ENCODE measurements around the gene COL12A1.

The COL12A1 gene

DNA sequence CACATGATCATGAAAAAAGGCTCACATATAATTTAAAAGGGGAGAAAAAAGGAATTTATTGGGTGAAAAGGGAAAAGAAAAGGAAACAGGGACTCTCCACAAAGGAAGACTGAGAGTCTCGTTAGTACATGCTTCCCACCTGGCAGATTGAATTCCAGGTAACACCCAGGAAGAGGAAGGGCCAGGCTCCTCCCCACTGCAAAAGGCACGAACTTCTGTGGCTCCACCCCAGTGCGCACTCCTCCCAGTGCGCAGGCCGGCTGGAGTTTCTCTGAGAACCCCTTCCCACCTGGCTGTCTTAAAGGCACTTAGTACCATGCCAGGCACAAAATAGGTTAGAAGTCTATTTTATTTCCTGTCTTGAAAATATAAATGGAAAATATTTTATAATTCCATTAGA lies 129.8 kb downstream of the COL12A1 start:
- DNase-seq, result no peak
- Histone ChIP-seq H3K9me3 (no peaks in the 10 kb centered on the region), H3K4me1 (no peaks in the 10 kb centered on the region), H3K36me3 (no peaks in the 10 kb centered on the region), H3K27ac (no peak overlapping the region), H3K4me3 (no peak overlapping the region), H3K27me3 (no peaks in the 10 kb centered on the region)
- TF ChIP-seq, protein P1, sequence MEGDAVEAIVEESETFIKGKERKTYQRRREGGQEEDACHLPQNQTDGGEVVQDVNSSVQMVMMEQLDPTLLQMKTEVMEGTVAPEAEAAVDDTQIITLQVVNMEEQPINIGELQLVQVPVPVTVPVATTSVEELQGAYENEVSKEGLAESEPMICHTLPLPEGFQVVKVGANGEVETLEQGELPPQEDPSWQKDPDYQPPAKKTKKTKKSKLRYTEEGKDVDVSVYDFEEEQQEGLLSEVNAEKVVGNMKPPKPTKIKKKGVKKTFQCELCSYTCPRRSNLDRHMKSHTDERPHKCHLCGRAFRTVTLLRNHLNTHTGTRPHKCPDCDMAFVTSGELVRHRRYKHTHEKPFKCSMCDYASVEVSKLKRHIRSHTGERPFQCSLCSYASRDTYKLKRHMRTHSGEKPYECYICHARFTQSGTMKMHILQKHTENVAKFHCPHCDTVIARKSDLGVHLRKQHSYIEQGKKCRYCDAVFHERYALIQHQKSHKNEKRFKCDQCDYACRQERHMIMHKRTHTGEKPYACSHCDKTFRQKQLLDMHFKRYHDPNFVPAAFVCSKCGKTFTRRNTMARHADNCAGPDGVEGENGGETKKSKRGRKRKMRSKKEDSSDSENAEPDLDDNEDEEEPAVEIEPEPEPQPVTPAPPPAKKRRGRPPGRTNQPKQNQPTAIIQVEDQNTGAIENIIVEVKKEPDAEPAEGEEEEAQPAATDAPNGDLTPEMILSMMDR (IDR thresholded peaks at IDR 0.05), result no peak
- intact Hi-C loops (cut with DNase I; ENCODE audit: low total_unique reads), result no loop called here

DNA sequence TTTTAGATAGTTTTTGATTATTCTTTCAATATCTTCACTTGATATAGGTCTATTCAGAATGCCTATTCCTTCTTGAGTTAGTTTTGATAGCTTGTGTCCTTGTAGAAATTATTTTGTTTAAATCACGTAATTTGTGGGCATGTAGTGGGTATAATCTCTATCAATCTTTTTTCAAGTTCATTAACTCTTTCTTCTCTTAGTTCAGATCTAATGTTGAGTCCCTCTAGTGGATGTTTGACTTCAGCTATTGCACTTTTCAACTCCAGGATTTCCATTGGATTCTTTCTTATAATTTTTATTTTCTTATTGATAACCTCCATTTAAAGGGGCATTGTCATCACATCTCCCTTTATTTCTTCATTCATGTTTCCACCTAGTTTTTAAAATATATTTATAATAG lies 135.6 kb downstream of the COL12A1 start:
- Histone ChIP-seq H3K27ac (no peak overlapping the region), H3K27me3 (no peaks in the 10 kb centered on the region), H3K4me3 (no peak overlapping the region), H3K4me1 (no peaks in the 10 kb centered on the region), H3K9me3 (no peaks in the 10 kb centered on the region), H3K36me3 (no peaks in the 10 kb centered on the region)
- DNase-seq, result no peak
- TF ChIP-seq, protein P1 (IDR thresholded peaks at IDR 0.05), result no peak
- intact Hi-C loops (cut with DNase I; ENCODE audit: low total_unique reads), result no loop called here

DNA sequence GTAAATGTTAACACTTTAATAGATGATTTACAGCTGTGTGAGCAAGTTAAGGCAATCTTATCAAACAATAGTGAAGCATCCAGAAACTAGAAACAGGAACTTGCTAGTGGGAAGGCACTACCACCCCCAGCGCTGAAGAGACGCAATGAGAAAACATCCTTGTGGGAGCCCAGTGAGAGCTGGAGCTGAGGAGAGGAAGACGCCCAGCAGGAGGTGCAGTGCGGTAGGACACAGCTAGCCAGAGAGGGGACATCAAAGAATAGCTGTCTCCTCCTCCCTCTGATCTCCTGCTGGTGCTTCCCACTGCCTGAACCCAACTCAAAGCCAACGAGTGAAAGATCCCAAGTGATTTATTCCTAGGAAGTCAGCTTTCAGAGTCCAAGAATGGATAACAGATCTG lies 140.3 kb downstream of the COL12A1 start:
- Histone ChIP-seq H3K36me3 (no peaks in the 10 kb centered on the region), H3K27ac (no peak overlapping the region), H3K27me3 (no peaks in the 10 kb centered on the region), H3K4me3 (no peak overlapping the region), H3K4me1 (no peaks in the 10 kb centered on the region), H3K9me3 (no peaks in the 10 kb centered on the region)
- TF ChIP-seq, protein P1 (IDR thresholded peaks at IDR 0.05), result no peak
- DNase-seq, result no peak
- intact Hi-C loops (cut with DNase I; ENCODE audit: low total_unique reads), result no loop called here

DNA sequence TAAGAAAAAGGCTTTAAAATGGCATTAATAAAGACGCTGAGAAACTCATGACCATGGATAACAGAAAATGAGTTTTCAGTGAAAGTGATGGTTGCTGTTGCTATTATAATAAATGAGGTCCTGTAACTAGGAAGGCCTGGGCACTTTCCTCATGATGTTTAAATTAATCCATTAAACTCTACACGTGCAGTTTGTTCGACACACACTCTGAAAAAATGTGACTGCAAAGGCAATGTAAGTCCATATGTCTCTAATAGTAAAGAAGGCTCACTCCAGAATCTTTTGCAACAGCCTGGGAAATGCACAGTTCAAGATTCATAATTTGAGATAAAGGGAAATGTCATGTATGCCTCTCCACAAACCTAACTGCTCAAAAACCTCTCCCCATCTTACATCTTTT lies 153.4 kb downstream of the COL12A1 start:
- Histone ChIP-seq H3K36me3 (no peaks in the 10 kb centered on the region), H3K27me3 (no peaks in the 10 kb centered on the region), H3K4me3 (no peak overlapping the region), H3K27ac (no peak overlapping the region), H3K4me1 (no peaks in the 10 kb centered on the region), H3K9me3 (no peaks in the 10 kb centered on the region)
- intact Hi-C loops (cut with DNase I; ENCODE audit: low total_unique reads), result no loop called here
- TF ChIP-seq, protein P1 (IDR thresholded peaks at IDR 0.05), result no peak
- DNase-seq, result no peak

DNA sequence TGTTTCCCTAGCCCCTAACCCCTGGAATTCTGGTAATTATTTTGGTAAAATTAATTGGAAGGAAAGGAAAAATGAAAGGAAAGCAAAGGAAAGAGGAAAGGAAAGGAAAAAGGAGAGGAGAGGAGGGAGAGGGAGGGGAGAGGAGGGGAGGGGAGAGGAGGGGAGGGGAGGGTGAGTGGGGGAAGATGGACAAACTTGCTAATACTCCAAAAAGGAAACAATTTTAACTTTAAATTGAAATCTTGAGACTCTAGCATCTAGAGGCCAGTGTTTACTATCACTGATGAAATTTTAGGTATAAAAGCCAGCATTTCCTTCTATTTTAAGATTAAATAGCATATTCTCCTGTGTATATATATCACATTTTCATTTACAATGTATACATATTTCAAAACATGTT lies 156.5 kb downstream of the COL12A1 start:
- H3K27ac ChIP-seq, result no peak overlapping the region
- DNase-seq, result no peak
- no peaks in the 10 kb centered on the region for H3K27me3 ChIP-seq
- H3K36me3 ChIP-seq, result no peaks in the 10 kb centered on the region
- intact Hi-C loops (cut with DNase I; ENCODE audit: low total_unique reads), result no loop called here
- TF ChIP-seq, protein P1 (IDR thresholded peaks at IDR 0.05), result no peak
- H3K9me3 ChIP-seq, result no peaks in the 10 kb centered on the region
- no peaks in the 10 kb centered on the region for H3K4me1 ChIP-seq
- no peak overlapping the region for H3K4me3 ChIP-seq

DNA sequence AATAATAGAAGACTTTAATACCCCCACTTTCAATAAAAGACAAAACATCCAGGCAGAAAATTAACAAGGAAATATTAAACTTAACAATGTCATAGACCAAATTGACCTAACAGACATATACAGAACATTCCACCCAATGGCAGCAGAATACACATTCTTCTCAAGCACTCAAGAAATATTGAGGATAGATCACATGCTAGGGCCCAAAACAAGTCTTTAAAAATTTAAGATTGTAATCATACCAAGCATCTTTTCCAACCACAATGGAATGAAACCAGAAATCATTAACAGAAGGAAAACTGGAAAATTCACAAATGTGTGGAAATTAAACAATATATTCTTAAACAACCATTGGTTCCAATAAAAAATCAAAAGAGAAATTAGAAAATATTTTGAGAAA lies 161.0 kb downstream of the COL12A1 start:
- DNase-seq, result no peak
- intact Hi-C loops (cut with DNase I; ENCODE audit: low total_unique reads), result no loop called here
- Histone ChIP-seq H3K4me1 (no peaks in the 10 kb centered on the region), H3K27ac (no peak overlapping the region), H3K27me3 (no peaks in the 10 kb centered on the region), H3K9me3 (peaks cover 0 to 14% (median 0%) of the 10 kb centered on the region in 3 donors), H3K36me3 (no peaks in the 10 kb centered on the region), H3K4me3 (no peak overlapping the region)
- TF ChIP-seq, protein P1 (IDR thresholded peaks at IDR 0.05), result no peak

Measured in tibial artery (tissue), 4 donors.